ENCODE results near the gene SRD5A1.

The SRD5A1 gene

GRCh38 chr5:6632324-6632887 is 834 bp upstream of the SRD5A1 start:
- peak in 1 of 2 experiments; percentile 28 for DNase-seq (ENCODE audit: low read depth in 1 of 2, low spot score in 1 of 2)
- no peaks in the 10 kb centered on the region for H3K27me3 ChIP-seq (ENCODE audit: insufficient read depth, poor library complexity, severe bottlenecking)
- TF ChIP-seq, protein P1, sequence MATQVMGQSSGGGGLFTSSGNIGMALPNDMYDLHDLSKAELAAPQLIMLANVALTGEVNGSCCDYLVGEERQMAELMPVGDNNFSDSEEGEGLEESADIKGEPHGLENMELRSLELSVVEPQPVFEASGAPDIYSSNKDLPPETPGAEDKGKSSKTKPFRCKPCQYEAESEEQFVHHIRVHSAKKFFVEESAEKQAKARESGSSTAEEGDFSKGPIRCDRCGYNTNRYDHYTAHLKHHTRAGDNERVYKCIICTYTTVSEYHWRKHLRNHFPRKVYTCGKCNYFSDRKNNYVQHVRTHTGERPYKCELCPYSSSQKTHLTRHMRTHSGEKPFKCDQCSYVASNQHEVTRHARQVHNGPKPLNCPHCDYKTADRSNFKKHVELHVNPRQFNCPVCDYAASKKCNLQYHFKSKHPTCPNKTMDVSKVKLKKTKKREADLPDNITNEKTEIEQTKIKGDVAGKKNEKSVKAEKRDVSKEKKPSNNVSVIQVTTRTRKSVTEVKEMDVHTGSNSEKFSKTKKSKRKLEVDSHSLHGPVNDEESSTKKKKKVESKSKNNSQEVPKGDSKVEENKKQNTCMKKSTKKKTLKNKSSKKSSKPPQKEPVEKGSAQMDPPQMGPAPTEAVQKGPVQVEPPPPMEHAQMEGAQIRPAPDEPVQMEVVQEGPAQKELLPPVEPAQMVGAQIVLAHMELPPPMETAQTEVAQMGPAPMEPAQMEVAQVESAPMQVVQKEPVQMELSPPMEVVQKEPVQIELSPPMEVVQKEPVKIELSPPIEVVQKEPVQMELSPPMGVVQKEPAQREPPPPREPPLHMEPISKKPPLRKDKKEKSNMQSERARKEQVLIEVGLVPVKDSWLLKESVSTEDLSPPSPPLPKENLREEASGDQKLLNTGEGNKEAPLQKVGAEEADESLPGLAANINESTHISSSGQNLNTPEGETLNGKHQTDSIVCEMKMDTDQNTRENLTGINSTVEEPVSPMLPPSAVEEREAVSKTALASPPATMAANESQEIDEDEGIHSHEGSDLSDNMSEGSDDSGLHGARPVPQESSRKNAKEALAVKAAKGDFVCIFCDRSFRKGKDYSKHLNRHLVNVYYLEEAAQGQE (IDR thresholded peaks at IDR 0.05; ENCODE audit: insufficient replicate concordance, low read depth) = no peak
- no peak for TF ChIP-seq CTCF (IDR thresholded peaks at IDR 0.05; ENCODE audit: insufficient read depth, low read length)
- no peak for TF ChIP-seq GABPA (IDR thresholded peaks at IDR 0.05; ENCODE audit: low read depth)
- TF ChIP-seq POLR2AphosphoS5 (IDR thresholded peaks at IDR 0.05; ENCODE audit: low read depth) = no peak
- TF ChIP-seq SPI1 (IDR thresholded peaks at IDR 0.05; ENCODE audit: borderline replicate concordance, low read depth) = no peak
- peak overlapping the region; percentile 60 for H3K4me3 ChIP-seq (replicated peaks; ENCODE audit: insufficient read depth, low read length)
- peak overlapping the region; percentile 99 for H3K27ac ChIP-seq (replicated peaks)

- no peak for DNase-seq (ENCODE audit: low read depth in 1 of 2, low spot score in 1 of 2)
- H3K4me3 ChIP-seq (replicated peaks; ENCODE audit: insufficient read depth, low read length) = peak overlapping the region; percentile 60
- peak overlapping the region; percentile 99 for H3K27ac ChIP-seq (replicated peaks)
- H3K27me3 ChIP-seq (ENCODE audit: insufficient read depth, poor library complexity, severe bottlenecking) = no peaks in the 10 kb centered on the region
- TF ChIP-seq GABPA (IDR thresholded peaks at IDR 0.05; ENCODE audit: low read depth) (no peak), SPI1 (IDR thresholded peaks at IDR 0.05; ENCODE audit: borderline replicate concordance, low read depth) (no peak), CTCF (IDR thresholded peaks at IDR 0.05; ENCODE audit: insufficient read depth, low read length) (no peak), POLR2AphosphoS5 (IDR thresholded peaks at IDR 0.05; ENCODE audit: low read depth) (no peak)
- TF ChIP-seq, protein P1 (IDR thresholded peaks at IDR 0.05; ENCODE audit: insufficient replicate concordance, low read depth) = no peak
These were observed 417 bp downstream of the SRD5A1 start for GRCh38 chr5:6633469-6634245.

GRCh38 chr5:6634306-6634705 is 1.1 kb downstream of the SRD5A1 start:
- TF ChIP-seq, protein P1 (IDR thresholded peaks at IDR 0.05; ENCODE audit: insufficient replicate concordance, low read depth) = no peak
- peak; percentile 76 for TF ChIP-seq SPI1 (IDR thresholded peaks at IDR 0.05; ENCODE audit: borderline replicate concordance, low read depth)
- peak in 1 of 2 experiments; percentile 40 for DNase-seq (ENCODE audit: low read depth in 1 of 2, low spot score in 1 of 2)
- Histone ChIP-seq H3K4me3 (replicated peaks; ENCODE audit: insufficient read depth, low read length) (peak overlapping the region; percentile 60), H3K27me3 (ENCODE audit: insufficient read depth, poor library complexity, severe bottlenecking) (no peaks in the 10 kb centered on the region), H3K27ac (replicated peaks) (no peak overlapping the region; the same call in 1 of the 2 replicates)

Measured in HL-60 (cell line).